ENCODE data around the gene BMPR1A. TPM values are rescaled to one million over a fixed set of nuclear protein-coding genes. Genes with fewer than 3 reads are reported as not detected.

The BMPR1A gene
- total RNA-seq, 1 donor from 2014 or later: 32.6 TPM

DNA sequence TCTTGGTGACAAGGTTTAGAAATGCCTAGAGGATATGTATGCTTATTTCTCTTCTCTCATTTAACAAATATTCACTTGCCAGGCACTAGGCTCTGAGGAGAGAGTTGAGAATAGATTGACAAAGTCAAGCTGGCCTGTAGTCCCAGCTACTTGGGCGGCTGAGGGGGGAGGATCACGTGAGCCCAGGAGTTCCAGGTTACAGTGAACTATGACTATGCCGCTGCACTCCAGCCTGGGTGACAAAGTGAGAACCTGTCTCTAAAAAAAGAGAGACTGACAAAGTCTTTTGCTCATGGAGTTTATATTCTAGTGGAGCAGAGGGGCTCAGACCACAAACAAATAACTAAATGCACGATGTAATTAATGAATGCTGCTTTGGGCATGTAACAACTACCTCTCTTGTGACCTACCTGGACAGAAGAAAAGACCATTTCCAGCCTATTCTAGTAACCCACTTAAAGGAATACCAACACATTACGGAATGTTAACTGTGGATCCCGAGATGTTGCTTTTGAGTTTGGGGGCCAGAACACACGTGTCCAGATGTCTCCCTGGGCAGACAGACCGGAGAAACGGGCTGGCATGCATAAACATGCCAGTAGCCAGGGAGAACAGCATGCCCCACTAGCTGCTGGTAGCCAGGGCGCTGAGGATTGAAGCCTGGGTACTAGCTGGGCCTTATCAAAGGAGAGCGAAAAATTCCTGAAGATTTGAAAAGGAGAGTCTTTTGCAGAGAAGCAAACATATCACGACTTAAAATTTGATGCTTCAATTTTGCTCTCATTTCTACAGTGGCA, 2.6 kb upstream of the BMPR1A start:
- Histone ChIP-seq H3K27me3 (ENCODE audit: control insufficient read depth, insufficient read depth, low read length) (no peaks in the 10 kb centered on the region), H3K36me3 (ENCODE audit: control insufficient read depth, insufficient read depth, low read length) (no peaks in the 10 kb centered on the region), H3K4me3 (ENCODE audit: low read depth, low read length) (no peak overlapping the region)
- FAIRE-seq: no peak
- no peak for TF ChIP-seq CTCF (IDR thresholded peaks at IDR 0.05; ENCODE audit: insufficient read depth, low read length, severe bottlenecking)
- peak; percentile 23 for DNase-seq (ENCODE audit: low read depth)

DNA sequence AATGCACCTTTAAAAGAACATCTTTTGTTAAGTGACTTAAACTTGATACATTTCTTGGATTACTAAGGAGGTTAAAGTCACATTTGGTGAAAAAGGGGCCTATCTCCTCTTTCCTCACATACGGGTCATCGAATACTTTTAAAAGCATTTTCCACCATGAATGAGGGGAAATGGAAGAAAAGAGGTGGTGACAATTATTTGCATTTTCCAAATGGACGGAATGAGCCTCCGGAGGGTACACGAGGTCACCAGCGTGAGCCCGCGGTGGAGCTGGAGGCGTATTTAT, 1.0 kb upstream of the BMPR1A start:
- no peak for TF ChIP-seq CTCF (IDR thresholded peaks at IDR 0.05; ENCODE audit: insufficient read depth, low read length, severe bottlenecking)
- H3K27me3 ChIP-seq (ENCODE audit: control insufficient read depth, insufficient read depth, low read length): no peaks in the 10 kb centered on the region
- FAIRE-seq: no peak

GRCh38 chr10:86755740-86756510, 494 bp upstream of the BMPR1A start:
- Histone ChIP-seq H3K27me3 (ENCODE audit: control insufficient read depth, insufficient read depth, low read length) (no peaks in the 10 kb centered on the region), H3K4me3 (ENCODE audit: low read depth, low read length) (peak overlapping the region; percentile 88), H3K36me3 (ENCODE audit: control insufficient read depth, insufficient read depth, low read length) (no peaks in the 10 kb centered on the region)
- TF ChIP-seq CTCF (IDR thresholded peaks at IDR 0.05; ENCODE audit: insufficient read depth, low read length, severe bottlenecking): no peak
- FAIRE-seq (no peak), DNase-seq (ENCODE audit: low read depth) (peak; percentile 46)

More for the DNA sequence above, 1.0 kb upstream of the BMPR1A start:
- DNase-seq (ENCODE audit: low read depth): no peak
- Histone ChIP-seq H3K4me3 (ENCODE audit: low read depth, low read length) (peak overlapping the region; percentile 88), H3K36me3 (ENCODE audit: control insufficient read depth, insufficient read depth, low read length) (no peaks in the 10 kb centered on the region)

- Histone ChIP-seq H3K27me3 (ENCODE audit: control insufficient read depth, insufficient read depth, low read length) (no peaks in the 10 kb centered on the region), H3K36me3 (ENCODE audit: control insufficient read depth, insufficient read depth, low read length) (no peaks in the 10 kb centered on the region), H3K4me3 (ENCODE audit: low read depth, low read length) (peak overlapping the region; percentile 61)
- TF ChIP-seq CTCF (IDR thresholded peaks at IDR 0.05; ENCODE audit: insufficient read depth, low read length, severe bottlenecking): peak; percentile 13
- DNase-seq (ENCODE audit: low read depth): peak; percentile 50
- FAIRE-seq: no peak
Observed at GRCh38 chr10:86757113-86757972, 924 bp downstream of the BMPR1A start.

DNA sequence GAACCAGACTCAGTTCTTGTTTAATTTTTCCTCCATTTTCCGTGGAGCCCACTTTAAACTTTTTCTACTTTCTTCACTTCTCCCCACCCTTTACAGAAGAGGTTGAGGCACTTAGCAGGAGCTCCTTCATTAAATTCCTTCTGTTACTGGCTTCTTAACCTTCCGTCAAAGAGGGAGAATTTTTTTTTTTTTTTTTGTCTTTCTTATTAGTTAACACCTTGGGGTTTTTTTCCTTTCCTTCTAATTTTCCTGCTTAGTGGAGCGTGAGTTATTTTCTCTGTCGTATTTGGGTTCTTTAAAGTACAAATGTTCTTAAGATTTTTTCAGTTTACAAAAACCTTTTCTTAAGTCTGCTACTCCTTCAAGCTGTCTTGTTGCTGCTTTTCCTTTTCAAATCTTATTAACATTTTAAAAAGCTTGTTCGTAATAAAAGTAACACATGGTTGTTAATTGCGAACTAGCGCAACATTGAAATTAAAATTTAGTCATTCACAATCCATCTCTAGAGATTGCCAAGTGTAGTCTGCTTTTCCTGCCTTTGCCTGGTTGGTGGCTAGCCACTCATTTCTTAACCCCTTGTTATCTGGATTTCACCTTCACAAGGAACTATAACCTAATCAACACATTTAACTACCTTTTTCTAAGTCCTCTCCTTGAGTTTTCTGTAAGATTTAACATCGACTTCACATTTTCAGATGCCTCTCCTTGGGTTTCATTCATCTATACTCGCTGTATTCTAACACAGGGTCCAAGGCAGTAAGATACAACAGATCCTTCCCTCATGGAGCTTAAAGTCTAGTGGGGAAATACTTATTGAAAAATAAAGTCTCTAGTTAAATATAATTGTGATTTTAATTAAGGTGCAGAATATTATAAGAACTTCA, 2.0 kb downstream of the BMPR1A start:
- Histone ChIP-seq H3K4me3 (ENCODE audit: low read depth, low read length) (peak overlapping the region; percentile 61), H3K27me3 (ENCODE audit: control insufficient read depth, insufficient read depth, low read length) (no peaks in the 10 kb centered on the region), H3K36me3 (ENCODE audit: control insufficient read depth, insufficient read depth, low read length) (no peaks in the 10 kb centered on the region)
- peak; percentile 43 for DNase-seq (ENCODE audit: low read depth)
- TF ChIP-seq CTCF (IDR thresholded peaks at IDR 0.05; ENCODE audit: insufficient read depth, low read length, severe bottlenecking): no peak
- no peak for FAIRE-seq
